Right lobe of liver (tissue), 6 donors: ENCODE measurements around the gene NTM. TPM values are rescaled to one million over a fixed set of nuclear protein-coding genes. Genes with fewer than 3 reads are reported as not detected.

Experiments
- ATAC-seq, 4 donors: fragments of 200-7000 bp; cut with Tn5 transposase; one replicate each; pipeline ENCODE4 v1.9.1; 2020; ENCODE audit warnings: mild to moderate bottlenecking in 4 of 4, moderate library complexity in 4 of 4
- DNase-seq, 3 donors: peaks; one replicate each; pipeline ENCODE4 v3.0.0-alpha.2; 2020
- H3K27ac ChIP-seq, 3 donors: fragments of 200-600 bp; one replicate each; pipeline ENCODE4 v1.8.0; 2022
- H3K27me3 ChIP-seq, 2 donors: fragments of 200-600 bp; one replicate each; pipeline ENCODE4 v1.8.0; 2022
- H3K36me3 ChIP-seq, 4 donors: fragments of 200-600 bp; sonication (generic) in 1 of 4; one replicate each; pipeline versions ENCODE4 v1.5.1 to v1.8.0; 2017 to 2022; ENCODE audit warnings: control low read depth in 1 of 4
- H3K4me1 ChIP-seq, 4 donors: fragments of 200-600 bp; sonication (generic) in 1 of 4; one replicate each; pipeline versions ENCODE4 v1.5.1 to v1.8.0; 2017 to 2022; ENCODE audit warnings: control low read depth in 1 of 4
- H3K4me3 ChIP-seq, 3 donors: fragments of 200-600 bp; one replicate each; pipeline ENCODE4 v1.8.0; 2022
- H3K9me3 ChIP-seq, 4 donors: fragments of 200-600 bp; sonication (generic) in 1 of 4; one replicate each; pipeline versions ENCODE4 v1.5.1 to v1.8.0; 2017 to 2022; ENCODE audit warnings: control low read depth in 1 of 4
- POLR2A ChIP-seq: fragments of 450-650 bp; IDR thresholded peaks from one replicate; pipeline ENCODE4 v1.6.1; 2017; ENCODE audit warnings: antibody characterized with exemption, mild to moderate bottlenecking
- WGBS: methylation state at CpG from one replicate; pipeline ENCODE4 v1.1.6; 2018; ENCODE audit warnings: low coverage, low lambda C conversion rate; ENCODE audit not compliant: insufficient coverage; ENCODE audit errors: missing lambda C conversion rate; 5-methylcytosine and 5-hydroxymethylcytosine counted together
- intact Hi-C, 2 donors: fragments of 100-400 bp; cut with DNase I; formaldehyde crosslinking; loops; one replicate each; pipeline versions ENCODE4 v1.11.2 to v1.14.1; 2022
- total RNA-seq, 6 experiments: library from RNA; depleted of rRNA in 2 of 6; stranded (reverse); fragments of >200 nt in 2 of 6; fragmentation: NEBNext Ultra II Directional in 3 of 6; extraction: Animal tissue kit (Norgen Biotek cat#: 25700) in 3 of 6; gene quantifications; one replicate each; pipeline versions ENCODE4 v1.1.0 to v1.2.4, GENCODE V29; 2016 to 2023
- TF ChIP-seq, protein P1 (sequence below), 4 donors: fragments of 200-600 bp in 3 of 4; fragments of 450-650 bp in 1 of 4; IDR thresholded peaks; one replicate each; pipeline versions ENCODE4 v1.5.1 to v1.8.0; 2016 to 2022; ENCODE audit warnings: antibody characterized with exemption in 4 of 4, mild to moderate bottlenecking in 2 of 4
- donor health status: DM: no; HTN: yes; CAD: no.
- donor health status: DM: no; HTN: no; CAD: no.
- donor health status: DM: no; HTN: no; CAD: no.
- donor health status: DM: no; HTN: yes; CAD: no.
- donor health status: DM: no; HTN: yes; CAD: no.

NTM gene
- total RNA-seq, 6 experiments from 2014 or later = 0.35 TPM; not detected in 5

DNA sequence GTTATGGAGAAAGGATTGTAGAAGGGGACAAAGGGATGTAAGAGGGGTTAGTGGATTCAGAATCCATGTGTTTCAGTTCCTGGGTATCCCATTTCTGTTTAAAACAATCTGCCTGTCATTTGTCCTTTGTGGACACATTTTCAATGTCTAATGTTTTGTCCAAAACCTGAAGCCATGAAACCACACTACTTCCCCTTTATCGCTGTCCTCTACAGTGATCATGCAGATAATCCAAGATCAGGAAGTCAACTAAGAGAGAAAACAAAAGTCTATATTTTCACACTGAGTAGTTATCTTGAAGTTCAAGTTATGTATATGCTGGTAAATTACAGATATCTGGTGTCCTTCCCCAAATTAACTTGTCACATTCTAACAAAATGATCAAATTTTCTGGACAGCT is 457.0 kb downstream of the NTM start:
- no peaks in the 10 kb centered on the region for H3K36me3 ChIP-seq
- ATAC-seq (no peak), DNase-seq (no peak)
- no peak for TF ChIP-seq POLR2A
- TF ChIP-seq, protein P1, sequence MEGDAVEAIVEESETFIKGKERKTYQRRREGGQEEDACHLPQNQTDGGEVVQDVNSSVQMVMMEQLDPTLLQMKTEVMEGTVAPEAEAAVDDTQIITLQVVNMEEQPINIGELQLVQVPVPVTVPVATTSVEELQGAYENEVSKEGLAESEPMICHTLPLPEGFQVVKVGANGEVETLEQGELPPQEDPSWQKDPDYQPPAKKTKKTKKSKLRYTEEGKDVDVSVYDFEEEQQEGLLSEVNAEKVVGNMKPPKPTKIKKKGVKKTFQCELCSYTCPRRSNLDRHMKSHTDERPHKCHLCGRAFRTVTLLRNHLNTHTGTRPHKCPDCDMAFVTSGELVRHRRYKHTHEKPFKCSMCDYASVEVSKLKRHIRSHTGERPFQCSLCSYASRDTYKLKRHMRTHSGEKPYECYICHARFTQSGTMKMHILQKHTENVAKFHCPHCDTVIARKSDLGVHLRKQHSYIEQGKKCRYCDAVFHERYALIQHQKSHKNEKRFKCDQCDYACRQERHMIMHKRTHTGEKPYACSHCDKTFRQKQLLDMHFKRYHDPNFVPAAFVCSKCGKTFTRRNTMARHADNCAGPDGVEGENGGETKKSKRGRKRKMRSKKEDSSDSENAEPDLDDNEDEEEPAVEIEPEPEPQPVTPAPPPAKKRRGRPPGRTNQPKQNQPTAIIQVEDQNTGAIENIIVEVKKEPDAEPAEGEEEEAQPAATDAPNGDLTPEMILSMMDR (IDR thresholded peaks at IDR 0.05) = no peak
- H3K9me3 ChIP-seq = no peaks in the 10 kb centered on the region
- no peak overlapping the region for H3K4me3 ChIP-seq
- no peak overlapping the region for H3K27ac ChIP-seq
- no peaks in the 10 kb centered on the region for H3K27me3 ChIP-seq
- intact Hi-C loops = no loop called here
- peaks cover 0 to 7% (median 0%) of the 10 kb centered on the region in 4 donors for H3K4me1 ChIP-seq
- WGBS = 64% methylated on average over 1 of the region's 1 CpG

DNA sequence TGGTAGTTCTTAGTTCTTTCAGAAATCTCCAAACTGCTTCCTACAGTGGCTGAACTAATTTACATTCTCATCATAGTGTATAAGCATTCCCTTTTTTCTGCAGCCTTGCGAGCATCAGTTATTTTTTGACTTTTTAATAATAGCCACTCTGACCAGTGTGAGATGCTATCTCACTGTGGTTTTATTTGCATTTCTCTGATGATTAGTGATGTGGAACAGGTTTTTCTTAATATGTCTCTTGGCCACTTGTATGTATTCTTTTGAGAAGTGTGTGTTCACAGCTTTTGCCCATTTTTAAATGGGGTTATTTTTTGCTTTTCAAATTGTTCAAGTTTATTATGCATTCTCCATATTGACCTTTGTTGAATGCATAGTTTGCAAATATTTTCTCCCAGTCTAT is 459.3 kb downstream of the NTM start:
- intact Hi-C loops = no loop called here
- Histone ChIP-seq H3K36me3 (no peaks in the 10 kb centered on the region), H3K27ac (no peak overlapping the region), H3K4me3 (no peak overlapping the region), H3K27me3 (no peaks in the 10 kb centered on the region), H3K4me1 (no peaks in the 10 kb centered on the region), H3K9me3 (no peaks in the 10 kb centered on the region)
- DNase-seq (no peak), ATAC-seq (no peak)
- WGBS = 47% methylated on average over 1 of the region's 1 CpG
- TF ChIP-seq, protein P1 (IDR thresholded peaks at IDR 0.05) = no peak
- no peak for TF ChIP-seq POLR2A

DNA sequence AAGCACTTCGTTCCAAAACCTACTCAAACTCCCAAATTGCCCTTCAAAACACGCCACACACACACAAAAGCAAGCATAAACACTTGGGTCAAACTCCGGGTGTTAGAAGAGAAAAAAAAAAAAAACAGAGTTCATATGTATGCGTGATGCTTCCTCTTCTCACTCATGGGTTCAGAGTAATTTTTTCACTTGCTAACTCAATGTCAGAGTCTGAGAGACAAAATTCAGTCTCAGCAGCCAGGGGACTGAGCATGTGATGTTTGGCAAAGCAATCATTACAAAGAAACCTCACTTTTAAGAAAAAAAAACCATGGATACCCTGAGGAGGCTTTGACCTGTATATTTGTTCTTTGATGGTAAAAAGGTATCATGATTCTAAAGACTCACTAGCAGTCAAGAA is 461.7 kb downstream of the NTM start:
- intact Hi-C loops = no loop called here
- H3K27ac ChIP-seq = no peak overlapping the region
- H3K9me3 ChIP-seq = no peaks in the 10 kb centered on the region
- no peaks in the 10 kb centered on the region for H3K4me1 ChIP-seq
- 47% methylated on average over 4 of the region's 4 CpGs for WGBS
- H3K27me3 ChIP-seq = no peaks in the 10 kb centered on the region
- DNase-seq (no peak), ATAC-seq (no peak)
- H3K36me3 ChIP-seq = no peaks in the 10 kb centered on the region
- TF ChIP-seq, protein P1 (IDR thresholded peaks at IDR 0.05) = no peak
- TF ChIP-seq POLR2A = no peak
- H3K4me3 ChIP-seq = no peak overlapping the region

DNA sequence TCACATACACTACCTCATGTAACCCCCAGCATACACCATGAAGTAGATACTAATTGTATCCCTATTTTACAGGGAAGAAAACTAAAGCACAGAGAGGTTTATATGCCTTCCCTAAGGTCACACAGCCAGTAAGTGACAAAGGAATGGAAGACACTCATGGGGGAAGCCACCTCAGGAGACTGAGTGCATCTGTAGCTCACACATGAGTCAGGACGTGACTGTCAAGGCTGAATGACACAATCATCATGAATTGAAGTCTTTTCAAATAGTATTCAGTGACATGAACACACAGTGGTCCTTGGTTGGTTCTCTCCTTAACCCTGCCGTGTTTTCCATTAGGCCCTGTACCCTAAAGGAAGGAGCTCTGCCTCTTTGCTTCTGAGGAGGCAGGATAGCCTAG is 463.0 kb downstream of the NTM start:
- intact Hi-C loops = no loop called here
- Histone ChIP-seq H3K4me1 (no peaks in the 10 kb centered on the region), H3K36me3 (no peaks in the 10 kb centered on the region), H3K27me3 (no peaks in the 10 kb centered on the region), H3K9me3 (no peaks in the 10 kb centered on the region), H3K4me3 (no peak overlapping the region), H3K27ac (no peak overlapping the region)
- no peak for ATAC-seq
- no peak for DNase-seq
- TF ChIP-seq, protein P1 (IDR thresholded peaks at IDR 0.05) = no peak
- WGBS = 61% methylated on average over 2 of the region's 2 CpGs

DNA sequence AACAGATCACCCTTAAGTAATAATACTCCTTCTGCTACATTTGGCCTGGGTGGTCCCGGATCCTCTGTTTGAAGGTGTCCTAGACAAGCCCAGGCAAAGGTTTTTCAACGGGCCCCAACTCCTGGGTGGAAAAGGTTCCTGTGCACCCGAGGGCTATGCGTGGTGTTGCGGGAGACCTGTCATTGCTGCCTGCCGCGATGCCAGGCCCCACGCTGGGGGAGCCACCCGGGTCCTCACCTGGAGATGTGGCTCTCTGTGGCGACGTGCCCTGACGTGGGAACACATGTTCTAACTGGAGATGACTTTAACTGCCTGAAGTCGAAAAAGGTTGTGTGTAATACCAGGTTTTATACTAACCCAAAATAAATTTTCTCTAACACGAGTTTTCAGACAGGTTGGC is 467.1 kb downstream of the NTM start:
- WGBS = 58% methylated on average over 6 of the region's 14 CpGs
- intact Hi-C loops = no loop called here
- no peaks in the 10 kb centered on the region for H3K9me3 ChIP-seq
- ATAC-seq (no peak), DNase-seq (no peak)
- H3K36me3 ChIP-seq = no peaks in the 10 kb centered on the region
- TF ChIP-seq POLR2A = no peak
- TF ChIP-seq, protein P1 (IDR thresholded peaks at IDR 0.05) = no peak
- no peak overlapping the region for H3K27ac ChIP-seq
- no peak overlapping the region for H3K4me3 ChIP-seq
- H3K27me3 ChIP-seq = no peaks in the 10 kb centered on the region
- H3K4me1 ChIP-seq = no peaks in the 10 kb centered on the region
